Kidney capillary endothelial cell (primary cell): ENCODE measurements around the gene ZNF750.

ENCODE experiments used
- DNase-seq: peaks from one replicate; pipeline ENCODE4 v3.0.0-alpha.2; 2018; ENCODE audit warnings: low spot score

The ZNF750 gene

GRCh38 chr17:82872591-82873520 lies 33.0 kb upstream of the ZNF750 start:
- no peak for DNase-seq

DNA sequence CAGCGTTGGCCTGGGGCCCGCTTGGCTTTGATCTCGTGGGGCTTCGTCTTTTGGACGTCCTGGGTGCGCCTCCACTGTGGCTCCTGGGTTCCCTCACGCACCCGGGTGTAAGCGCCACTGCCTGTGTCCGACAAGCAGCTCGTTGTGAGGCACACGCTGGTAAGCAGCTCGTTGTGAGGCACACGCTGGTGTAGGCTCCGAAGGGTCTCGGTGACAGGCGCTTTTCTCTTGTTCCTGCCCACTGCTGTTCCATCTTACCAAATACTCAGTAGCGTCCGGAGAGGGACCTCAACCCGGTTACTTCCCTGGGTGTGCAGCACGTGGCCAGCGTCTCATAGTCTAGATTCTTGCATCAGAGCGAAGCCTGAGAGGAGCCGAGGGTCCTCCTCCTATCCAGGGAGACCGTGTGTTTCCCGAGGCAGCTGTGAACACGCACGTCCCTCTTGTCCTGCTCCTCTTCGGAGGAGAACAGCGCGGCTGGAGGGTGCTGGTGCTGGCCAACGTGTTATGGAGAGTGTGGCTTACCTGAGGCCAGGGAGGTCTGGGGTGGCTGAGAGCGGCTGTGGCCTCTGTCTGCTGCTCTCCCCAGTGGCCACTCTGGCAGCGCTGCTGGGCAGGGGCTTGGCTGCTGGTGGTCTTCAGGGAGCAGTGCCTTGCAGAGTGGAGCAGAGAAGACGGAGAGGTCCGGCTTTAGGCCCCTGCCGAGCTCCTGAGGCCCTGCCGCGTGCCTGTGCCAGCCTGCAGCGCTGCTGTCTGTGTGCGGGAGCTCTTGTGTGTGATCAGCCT lies 32.1 kb upstream of the ZNF750 start:
- DNase-seq: no peak

DNA sequence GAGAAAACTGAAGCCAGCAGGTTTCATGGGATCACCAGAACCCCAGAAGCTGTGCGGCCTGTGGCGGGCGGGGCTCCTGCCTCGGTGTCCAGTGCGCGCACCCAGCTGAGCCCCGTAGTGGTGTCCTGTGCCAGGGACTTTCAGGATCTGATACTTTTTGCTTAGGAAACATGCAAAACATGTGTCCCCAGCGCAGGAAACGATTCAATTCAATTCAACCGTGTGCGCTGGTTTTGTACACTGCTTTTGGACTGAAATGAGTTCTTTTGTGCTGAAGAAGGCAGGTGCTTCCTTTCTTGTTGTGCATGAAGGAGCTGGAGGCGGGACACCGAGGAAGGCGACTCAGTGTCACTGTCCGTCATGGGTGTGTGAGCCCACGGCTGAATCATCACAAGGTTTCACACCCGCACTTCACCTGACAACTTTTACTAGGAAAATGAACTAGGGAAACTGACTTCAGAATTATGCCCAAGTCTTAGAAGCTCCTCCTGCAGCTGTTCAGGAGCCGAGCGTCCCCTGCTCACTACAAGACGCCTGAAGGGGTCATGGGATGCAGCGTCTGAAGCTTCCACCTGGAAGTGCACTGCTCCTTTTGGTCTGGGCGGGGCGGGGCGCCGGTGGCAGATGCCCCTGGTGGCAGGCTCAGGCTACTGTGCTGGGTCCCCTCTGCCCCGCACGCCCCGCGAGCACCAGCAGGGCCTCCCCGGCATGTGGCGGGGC lies 31.4 kb upstream of the ZNF750 start:
- peak; percentile 80 for DNase-seq

DNA sequence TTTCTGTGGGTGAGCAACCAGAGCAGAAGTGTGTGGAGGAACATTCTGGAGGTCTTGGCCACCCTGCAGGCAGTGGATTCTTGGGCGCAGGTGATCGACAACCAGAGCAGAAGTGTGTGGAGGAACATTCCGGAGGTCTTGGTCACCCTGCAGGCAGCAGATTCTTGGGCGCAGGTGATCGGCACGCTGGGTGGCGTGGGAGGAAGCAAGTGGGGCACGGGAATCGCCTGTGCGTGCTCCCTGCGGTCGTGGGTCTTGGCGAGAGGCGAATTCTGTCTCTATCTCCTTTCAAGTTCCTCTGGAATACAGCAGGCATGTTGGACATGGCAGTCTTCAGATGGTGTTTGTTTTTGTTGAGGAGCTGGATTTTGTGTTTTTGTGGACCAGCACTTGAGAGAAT lies 30.7 kb upstream of the ZNF750 start:
- DNase-seq: no peak

- no peak for DNase-seq
These were observed 30.3 kb upstream of the ZNF750 start for GRCh38 chr17:82870091-82870491.

DNA sequence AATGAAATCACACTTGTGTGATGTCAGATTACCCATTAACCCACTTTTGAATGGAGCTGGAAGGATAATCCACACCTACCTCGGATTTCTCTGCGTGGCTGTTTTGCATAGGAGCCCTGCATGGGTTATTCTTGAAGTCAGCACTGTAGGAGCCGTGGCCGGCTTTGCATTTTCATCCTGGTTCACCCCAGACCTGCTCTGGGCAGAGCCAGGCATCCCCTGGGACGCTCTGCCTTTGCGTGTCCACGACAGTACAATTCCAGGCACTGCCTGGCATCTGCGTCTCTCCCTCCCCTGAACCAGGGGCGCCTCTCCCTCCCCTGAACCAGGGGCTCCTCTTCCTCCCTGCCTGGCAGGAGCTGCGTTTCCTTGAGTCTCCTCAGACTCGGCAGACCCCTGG lies 29.7 kb upstream of the ZNF750 start:
- DNase-seq: no peak

DNA sequence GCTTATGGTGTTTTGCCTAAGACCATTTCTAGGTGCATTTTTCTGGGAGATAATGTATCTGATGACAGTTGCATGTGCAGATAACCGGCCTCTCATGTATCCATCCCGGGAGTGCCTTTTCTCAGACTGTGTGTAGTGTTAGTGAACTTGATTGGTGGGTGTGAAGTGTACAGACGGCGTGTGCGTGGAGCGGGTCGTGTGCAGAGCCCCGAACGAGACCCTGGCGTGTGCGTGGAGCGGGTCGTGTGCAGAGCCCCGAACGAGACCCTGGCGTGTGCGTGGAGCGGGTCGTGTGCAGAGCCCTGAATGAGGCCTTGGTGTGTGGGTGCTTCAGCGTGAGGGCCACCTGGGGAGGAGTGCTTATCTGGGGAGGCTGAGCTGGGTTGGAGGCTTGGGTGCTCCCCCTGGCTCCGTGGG lies 28.9 kb upstream of the ZNF750 start:
- no peak for DNase-seq

DNA sequence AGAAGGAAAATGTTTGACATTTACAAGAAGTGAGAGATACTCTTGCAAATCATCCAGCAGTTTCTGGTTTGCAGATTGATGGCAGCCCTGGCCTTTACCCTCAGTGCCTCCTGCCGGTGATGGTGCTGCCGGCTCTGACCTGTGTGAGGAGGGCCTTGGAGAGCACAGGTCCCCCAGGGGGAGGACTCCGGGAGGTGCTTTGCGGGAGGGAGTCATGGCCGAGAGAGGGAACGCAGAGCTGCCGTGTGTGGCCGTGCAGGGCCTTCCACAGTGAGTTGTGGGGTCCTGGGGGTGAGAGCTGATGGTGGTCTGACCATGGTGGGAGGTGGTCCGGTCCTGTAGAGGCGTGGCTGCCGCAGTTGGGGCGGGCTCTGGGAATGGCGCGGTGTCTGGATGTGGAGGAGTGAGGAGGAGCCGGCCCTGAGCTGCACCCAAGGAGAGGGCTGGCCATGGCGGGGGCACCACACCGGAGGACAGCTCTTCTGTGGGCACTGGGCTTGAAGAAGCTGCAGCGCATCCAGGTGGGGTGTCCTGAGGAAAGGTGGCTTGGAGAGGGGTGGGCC lies 28.0 kb upstream of the ZNF750 start:
- no peak for DNase-seq

DNA sequence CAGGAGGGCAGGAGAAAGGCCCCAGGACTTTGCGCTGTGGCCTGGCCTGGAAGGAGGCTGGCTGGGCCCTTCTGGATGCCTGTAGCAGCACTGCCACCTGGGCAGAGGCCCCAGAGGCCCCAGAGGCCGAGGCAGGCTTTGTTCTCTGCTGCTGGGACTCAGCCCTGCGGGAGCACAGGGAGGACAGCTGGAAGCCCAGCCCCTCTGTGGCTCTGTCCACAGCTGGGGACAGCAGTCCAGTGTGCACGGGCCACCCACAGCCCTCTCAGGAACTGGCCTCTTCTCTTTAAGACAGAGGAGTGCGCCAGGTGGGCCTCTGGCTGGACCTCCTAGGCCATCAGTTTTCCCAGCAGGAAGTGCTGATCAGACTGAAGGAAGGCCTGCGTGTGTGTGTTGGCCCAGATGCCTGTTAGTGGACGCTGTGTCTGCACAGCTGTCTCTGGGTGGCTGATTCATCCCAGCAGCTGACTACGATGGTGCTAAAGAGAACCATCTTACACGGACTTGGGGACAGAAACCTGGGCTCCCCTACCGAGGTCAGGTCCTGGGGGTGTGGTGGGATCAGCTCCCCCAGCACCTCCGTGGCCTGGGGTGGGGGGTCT lies 26.9 kb upstream of the ZNF750 start:
- DNase-seq: peak; percentile 92

- DNase-seq: no peak
These were observed 26.1 kb upstream of the ZNF750 start for GRCh38 chr17:82865774-82866395.

DNA sequence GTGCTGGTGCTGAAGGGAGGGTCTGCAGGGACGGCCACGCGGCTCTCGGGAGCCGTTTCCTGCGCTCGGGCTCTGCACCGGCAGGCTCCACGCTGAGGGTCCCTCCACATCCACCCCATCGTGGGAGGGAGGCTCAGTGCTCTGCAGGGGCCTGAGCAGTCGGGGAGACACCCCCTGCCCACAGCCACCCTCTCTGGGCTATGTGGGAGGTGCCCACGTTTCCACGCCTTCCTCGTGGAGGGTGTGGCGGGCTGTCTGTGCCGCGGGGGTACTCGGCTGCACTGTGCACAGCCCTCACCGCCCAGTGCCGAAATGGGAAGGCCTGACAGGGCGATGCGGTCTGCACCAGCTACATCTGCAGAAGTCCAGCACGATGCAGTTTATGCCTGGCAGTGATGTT lies 25.5 kb upstream of the ZNF750 start:
- DNase-seq: no peak

DNA sequence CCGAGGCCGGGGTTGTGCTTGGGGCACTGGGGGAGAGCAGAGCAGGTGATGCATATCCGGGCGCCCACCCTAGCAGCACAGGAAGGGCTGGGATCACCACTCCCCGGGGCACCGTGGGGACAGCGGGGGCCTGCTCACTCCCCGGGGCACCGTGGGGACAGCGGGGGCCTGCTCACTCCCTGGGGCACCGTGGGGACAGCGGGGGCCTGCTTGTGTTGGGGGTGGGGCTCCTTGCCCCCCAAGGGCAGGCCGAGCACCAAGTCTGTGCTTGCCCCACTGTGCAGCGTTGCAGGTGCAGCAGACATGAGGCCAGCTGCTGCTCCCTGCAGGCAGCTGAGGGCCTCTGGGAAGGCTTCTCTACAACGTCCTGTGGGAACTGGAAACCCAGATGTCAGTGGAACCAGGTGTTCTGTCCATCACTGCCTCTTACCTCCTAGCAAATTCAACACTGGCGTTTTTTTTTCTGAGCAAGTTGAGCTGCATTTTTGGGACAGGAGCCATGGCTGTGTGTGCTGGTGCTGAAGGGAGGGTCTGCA lies 25.0 kb upstream of the ZNF750 start:
- DNase-seq: no peak

- DNase-seq: no peak
These were observed 24.3 kb upstream of the ZNF750 start for GRCh38 chr17:82863941-82864712.

- DNase-seq: no peak
These were observed 23.6 kb upstream of the ZNF750 start for GRCh38 chr17:82863383-82863940.

- no peak for DNase-seq
These were observed 23.0 kb upstream of the ZNF750 start for GRCh38 chr17:82862737-82863382.

DNA sequence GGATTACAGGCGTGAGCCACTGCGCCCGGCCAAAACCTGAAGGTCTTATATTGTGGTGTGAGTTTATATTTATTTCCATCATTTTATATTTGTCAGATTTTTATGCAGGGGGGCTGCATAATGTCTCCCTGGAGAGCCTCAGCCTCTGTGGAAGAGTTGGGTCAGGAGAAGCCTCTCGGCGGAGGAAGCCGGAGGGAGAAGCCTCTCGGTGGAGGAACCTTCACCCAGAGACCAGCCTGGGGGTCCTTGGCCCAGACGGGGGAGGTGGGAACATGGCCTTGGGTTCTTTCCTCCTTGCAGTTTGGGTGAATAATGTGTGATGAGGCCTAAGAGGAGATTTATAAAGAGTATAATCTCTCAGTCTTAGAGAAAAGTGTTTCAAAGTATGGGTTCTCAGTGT lies 22.4 kb upstream of the ZNF750 start:
- DNase-seq: no peak

GRCh38 chr17:82861393-82861775 lies 21.6 kb upstream of the ZNF750 start:
- DNase-seq: no peak

GRCh38 chr17:82860606-82861392 lies 21.0 kb upstream of the ZNF750 start:
- no peak for DNase-seq
